ENCODE measurements around the gene IL24. TPM values are rescaled to one million over a fixed set of nuclear protein-coding genes. Genes with fewer than 3 reads are reported as not detected.

IL24 gene
- total RNA-seq, 1 experiment from 2014 or later = 2.6 TPM

DNA sequence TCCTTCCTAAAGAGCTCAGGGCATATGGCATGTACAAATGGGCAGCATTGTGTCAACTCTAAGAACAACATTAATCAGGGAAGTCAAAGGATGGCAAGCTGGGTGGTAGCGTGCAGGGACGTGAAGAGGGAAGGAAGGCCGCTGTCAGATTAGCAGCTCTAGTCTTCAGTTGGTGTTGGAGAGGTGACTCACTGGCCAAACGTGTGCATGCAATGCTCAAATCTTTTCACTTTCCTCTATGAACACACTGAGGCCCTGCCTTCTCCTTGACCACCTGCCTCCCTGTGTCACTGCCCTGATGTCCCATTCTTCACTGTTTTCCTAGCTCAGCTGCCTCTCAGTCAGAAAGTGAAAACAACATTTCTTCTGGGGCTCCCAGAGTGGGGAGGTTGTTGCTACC, 54.9 kb downstream of the IL24 start:
- no peak for DNase-seq (ENCODE audit: low read depth)

DNA sequence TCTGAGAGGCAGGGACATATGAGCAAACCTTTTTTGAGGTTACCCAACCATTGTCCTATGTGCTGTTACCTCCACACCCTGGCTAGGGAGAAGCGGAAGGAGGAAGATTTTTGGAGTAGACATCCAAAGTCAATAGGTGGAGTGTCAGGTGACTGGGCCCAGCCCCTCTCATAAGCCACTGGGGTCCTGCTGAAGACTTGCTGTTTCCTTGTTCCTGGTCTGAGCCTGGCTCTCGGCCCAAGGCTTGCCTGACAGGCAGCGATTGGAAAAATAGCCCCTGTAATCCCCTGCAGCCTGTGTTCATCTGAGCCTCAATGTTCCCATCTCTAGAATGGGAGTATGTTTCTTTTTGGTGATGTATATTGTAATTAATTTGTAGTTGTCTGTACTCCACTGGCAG, 55.9 kb downstream of the IL24 start:
- no peak for DNase-seq (ENCODE audit: low read depth)

DNA sequence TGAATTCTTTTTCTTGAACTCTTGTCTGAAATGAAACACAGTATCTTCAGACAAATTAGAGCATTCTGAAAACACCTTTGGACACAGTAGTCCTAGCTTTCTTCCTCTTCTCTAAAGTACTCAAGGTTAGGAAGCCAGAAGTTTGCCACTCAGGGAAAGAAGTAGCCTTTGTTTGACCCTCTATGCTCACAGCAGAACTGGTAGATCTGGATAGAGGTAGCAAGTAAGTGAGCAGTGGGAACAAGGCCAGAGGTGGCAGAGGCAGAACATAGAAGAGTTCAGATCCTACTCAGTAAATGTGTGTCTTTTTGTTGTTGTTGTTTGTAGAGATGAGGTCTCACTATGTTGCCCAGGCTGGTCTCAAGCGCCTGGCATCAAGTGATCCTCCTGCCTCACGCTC, 56.4 kb downstream of the IL24 start:
- DNase-seq (ENCODE audit: low read depth) = no peak

Other genes starting within 250 kb of the IL24 start
- gene MAPKAPK2, start 212.5 kb upstream of the IL24 start, total RNA-seq (2014; rRNA removed; shearing (Covaris generic)) = 20.7 and 28.6 TPM in 2 replicates
- gene IL19, start 126.7 kb upstream of the IL24 start, total RNA-seq (2014; rRNA removed; shearing (Covaris generic)) = 0.24 TPM in 1 of 2 replicates, not detected in the other
- not detected in 2 replicates for gene IL10, start 124.9 kb upstream of the IL24 start, total RNA-seq (2014; rRNA removed; shearing (Covaris generic))
- not detected in 2 replicates for gene IL20, start 31.8 kb upstream of the IL24 start, total RNA-seq (2014; rRNA removed; shearing (Covaris generic))
- 0.68 and 1.7 TPM in 2 replicates for gene FCMR, start 24.5 kb downstream of the IL24 start, total RNA-seq (2014; rRNA removed; shearing (Covaris generic))
- gene PIGR, start 49.0 kb downstream of the IL24 start, total RNA-seq (2014; rRNA removed; shearing (Covaris generic)) = not detected in 2 replicates
- gene FCAMR, start 73.0 kb downstream of the IL24 start, total RNA-seq (2014; rRNA removed; shearing (Covaris generic)) = not detected in 2 replicates
- gene C1orf116, start 135.3 kb downstream of the IL24 start, total RNA-seq (2014; rRNA removed; shearing (Covaris generic)) = 0.10 and 0.12 TPM in 2 replicates
- gene YOD1, start 153.8 kb downstream of the IL24 start, total RNA-seq (2014; rRNA removed; shearing (Covaris generic)) = 6.9 and 7.8 TPM in 2 replicates
- 2.8 and 3.2 TPM in 2 replicates for gene PFKFB2, start 155.8 kb downstream of the IL24 start, total RNA-seq (2014; rRNA removed; shearing (Covaris generic))
- gene C4BPB, start 191.4 kb downstream of the IL24 start, total RNA-seq (2014; rRNA removed; shearing (Covaris generic)) = not detected in 2 replicates
- not detected in 2 replicates for gene C4BPA, start 206.8 kb downstream of the IL24 start, total RNA-seq (2014; rRNA removed; shearing (Covaris generic))